HCT116 (cell line): ENCODE data around the gene GATAD1. TPM values are rescaled to one million over a fixed set of nuclear protein-coding genes. Genes with fewer than 3 reads are reported as not detected.

Source experiments
- ATAC-seq: fragments of 200-7000 bp; cut with Tn5 transposase; 2 replicates; pipeline ENCODE4 v1.9.1; 2020; ENCODE audit warnings: mild to moderate bottlenecking, moderate library complexity
- BruUV-seq: library from RNA; stranded (reverse); fragments of 400-500 nt; replicated peaks from 2 replicates; lab custom pipeline; 2021; lab: Mats Ljungman, UMichigan
- CTCF ChIA-PET: fragments of 300-600 bp; sonication (Branson Sonifier 250); formaldehyde crosslinking; loops from one replicate; lab custom pipeline; 2021; ENCODE audit warnings: antibody characterized with exemption; lab: Charles Lee
- POLR2A ChIA-PET: fragments of 300-600, 350-600 bp; sonication (Branson Sonifier 250); formaldehyde crosslinking; loops from one replicate; lab custom pipeline; 2021; ENCODE audit warnings: antibody characterized with exemption; lab: Charles Lee
- RAD21 ChIA-PET, 2 experiments: fragments of 300-600 bp; sonication (Branson Sonifier 250); formaldehyde crosslinking; loops; one replicate each; lab custom pipeline; 2023; ENCODE audit warnings: low total read pairs in 2 of 2; ENCODE audit not compliant: uncharacterized antibody in 2 of 2, unreplicated experiment in 2 of 2, low non-redundant PET in 1 of 2; lab: Charles Lee
- DNase-seq: peaks from one replicate; pipeline ENCODE4 v3.0.0-alpha.2; 2010; ENCODE audit warnings: low read depth, low spot score
- H2AFZ ChIP-seq: fragments of 200-600 bp; shearing (Covaris generic), sonication (generic); 2 replicates; pipeline ENCODE4 v1.6.1; 2017; ENCODE audit warnings: low read depth, mixed run types, mixed read lengths, antibody characterized with exemption, low read length; ENCODE audit not compliant: poor library complexity, severe bottlenecking
- H3K27ac ChIP-seq: 2 replicates; pipeline ENCODE4 v1.5.1; 2012; ENCODE audit warnings: low read depth, low read length
- H3K27me3 ChIP-seq: fragments of 200-600 bp; sonication (generic); 2 replicates; pipeline ENCODE4 v1.6.1; 2016; ENCODE audit warnings: mixed run types, low read length, mixed read lengths; ENCODE audit not compliant: insufficient read depth
- H3K36me3 ChIP-seq, 2 experiments: fragments of 200-500 bp in 1 of 2; fragments of 200-600 bp in 1 of 2; sonication (Bioruptor generic) in 1 of 2; sonication (generic) in 1 of 2; 2 replicates each; pipeline versions ENCODE4 v1.5.1 to v1.6.1; 2014 to 2016; ENCODE audit warnings: low read length in 2 of 2, inconsistent platforms in 1 of 2, mixed read lengths in 1 of 2, mixed run types in 1 of 2; ENCODE audit not compliant: insufficient read depth in 2 of 2, control insufficient read depth in 1 of 2
- H3K4me1 ChIP-seq, 2 experiments: fragments of 200-600 bp in 1 of 2; sonication (generic) in 1 of 2; 2 replicates each; pipeline versions ENCODE4 v1.5.1 to v1.6.1; 2012 to 2017; ENCODE audit warnings: low read length in 2 of 2, inconsistent platforms in 1 of 2, mild to moderate bottlenecking in 1 of 2, mixed read lengths in 1 of 2, mixed run types in 1 of 2, moderate library complexity in 1 of 2; ENCODE audit not compliant: insufficient read depth in 2 of 2, control insufficient read depth in 1 of 2
- H3K4me2 ChIP-seq: fragments of 200-600 bp; sonication (generic); 2 replicates; pipeline ENCODE4 v1.6.1; 2017; ENCODE audit warnings: mixed run types, low read length, mixed read lengths
- H3K4me3 ChIP-seq, 2 experiments: fragments of 200-600 bp in 1 of 2; sonication (generic) in 1 of 2; replicated peaks in 1 of 2; 2 replicates each; pipeline ENCODE4 v1.5.1; 2011 to 2016; ENCODE audit warnings: low read length in 2 of 2, control low read depth in 1 of 2, low read depth in 1 of 2, mild to moderate bottlenecking in 1 of 2, mixed read lengths in 1 of 2, mixed run types in 1 of 2
- H3K79me2 ChIP-seq: fragments of 200-600 bp; sonication (generic); 2 replicates; pipeline ENCODE4 v1.6.1; 2017; ENCODE audit warnings: mild to moderate bottlenecking, mixed run types, low read length, moderate library complexity, mixed read lengths; ENCODE audit not compliant: insufficient read depth
- H3K9ac ChIP-seq: fragments of 200-600 bp; sonication (generic); 2 replicates; pipeline ENCODE4 v1.6.1; 2016; ENCODE audit warnings: low read length, mixed read lengths
- H3K9me2 ChIP-seq: fragments of 200-600 bp; sonication (generic), shearing (Covaris generic); 2 replicates; pipeline ENCODE4 v1.6.1; 2017; ENCODE audit warnings: mixed run types, mild to moderate bottlenecking, moderate library complexity; ENCODE audit not compliant: insufficient read depth
- H3K9me3 ChIP-seq, 2 experiments: fragments of 200-500 bp in 1 of 2; fragments of 200-600 bp in 1 of 2; sonication (Bioruptor generic) in 1 of 2; sonication (generic) in 1 of 2; 2 replicates each; pipeline ENCODE4 v1.6.1; 2014 to 2017; ENCODE audit warnings: low read length in 2 of 2, mixed read lengths in 2 of 2, inconsistent platforms in 1 of 2, low read depth in 1 of 2, mild to moderate bottlenecking in 1 of 2, mixed run types in 1 of 2, moderate library complexity in 1 of 2; ENCODE audit not compliant: control insufficient read depth in 1 of 2, insufficient read depth in 1 of 2
- H4K20me1 ChIP-seq: fragments of 200-600 bp; sonication (generic), shearing (Covaris generic); 2 replicates; pipeline ENCODE4 v1.6.1; 2017; ENCODE audit warnings: mixed run types, mild to moderate bottlenecking, moderate library complexity; ENCODE audit not compliant: insufficient read depth
- CBX3 ChIP-seq: IDR thresholded peaks from 2 replicates; pipeline ENCODE4 v1.6.1; 2012; ENCODE audit warnings: low read depth
- EZH2 ChIP-seq: fragments of 200-600 bp; sonication (generic); IDR thresholded peaks from 2 replicates; pipeline ENCODE4 v1.6.1; 2017; ENCODE audit warnings: antibody characterized with exemption, mixed run types
- JUND ChIP-seq: IDR thresholded peaks from 2 replicates; pipeline ENCODE4 v1.6.1; 2012
- POLR2AphosphoS5 ChIP-seq: IDR thresholded peaks from 2 replicates; pipeline ENCODE4 v1.6.1; 2011; ENCODE audit warnings: mild to moderate bottlenecking, low read depth, low read length, moderate library complexity
- RAD21 ChIP-seq: IDR thresholded peaks from 2 replicates; pipeline ENCODE4 v1.6.1; 2012; ENCODE audit warnings: low read depth, mild to moderate bottlenecking
- ZFX ChIP-seq: fragments of 450-650 bp; IDR thresholded peaks from 2 replicates; pipeline ENCODE4 v1.6.1; 2017
- ZNF274 ChIP-seq: fragments of 200-500 bp; sonication (Bioruptor generic); IDR thresholded peaks from 2 replicates; pipeline ENCODE4 v1.6.1; 2014; ENCODE audit warnings: mild to moderate bottlenecking, low read depth, low read length, inconsistent platforms
- intact Hi-C: fragments of 100-400 bp; cut with micrococcal nuclease; formaldehyde crosslinking; loops from 2 replicates; pipeline ENCODE4 v1.10.0; 2022
- total RNA-seq: library from RNA; stranded (reverse); gene quantifications from one replicate; pipeline ENCODE4 v1.2.1, GENCODE V29; 2021; ENCODE audit not compliant: unreplicated experiment
- TF ChIP-seq, protein P1 (sequence below): IDR thresholded peaks from 2 replicates; pipeline ENCODE4 v1.6.1; 2011; ENCODE audit warnings: mild to moderate bottlenecking, low read length, moderate library complexity; ENCODE audit not compliant: insufficient replicate concordance; ENCODE audit errors: extremely low read depth
- TF ChIP-seq, protein P2 (sequence below): IDR thresholded peaks from 2 replicates; pipeline ENCODE4 v1.6.1; 2012

The GATAD1 gene
- total RNA-seq, 1 experiment from 2014 or later: 23.9 TPM

DNA sequence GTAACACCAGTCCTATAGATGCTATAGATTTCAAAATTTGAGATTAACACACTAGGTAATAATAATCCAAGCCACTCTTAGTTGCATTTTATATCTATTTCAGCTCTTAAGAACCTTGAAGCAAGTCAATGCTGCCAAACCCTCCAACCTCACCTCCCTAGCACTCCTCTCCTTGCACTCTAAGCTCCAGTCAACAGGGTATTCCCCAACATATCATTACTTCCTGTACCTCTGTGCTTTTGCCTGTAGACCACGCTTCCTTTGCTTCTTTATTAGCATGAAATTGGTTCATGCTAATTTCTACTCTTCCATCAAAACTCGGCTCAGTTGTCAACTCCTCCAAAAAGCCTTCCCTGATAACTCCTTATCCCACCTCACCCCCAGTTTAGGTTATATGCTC, 56.5 kb downstream of the GATAD1 start:
- ChIA-PET CTCF (no interaction called here), RAD21 (no interaction called here), POLR2A (no interaction called here)
- Histone ChIP-seq H3K79me2 (no peaks in the 10 kb centered on the region), H3K9me3 (no peaks in the 10 kb centered on the region), H3K9me2 (no peaks in the 10 kb centered on the region), H3K27me3 (no peaks in the 10 kb centered on the region), H3K4me1 (no peaks in the 10 kb centered on the region), H3K27ac (no peak overlapping the region), H3K4me2 (no peak overlapping the region), H3K4me3 (no peak overlapping the region), H4K20me1 (no peaks in the 10 kb centered on the region), H2AFZ (no peak overlapping the region), H3K36me3 (peaks cover 0 to 30% of the 10 kb centered on the region in 2 experiments; a peak in 2 of 4 replicates), H3K9ac (no peak overlapping the region)
- DNase-seq: no peak
- TF ChIP-seq ZNF274 (no peak), CBX3 (no peak), POLR2AphosphoS5 (no peak), RAD21 (no peak), ZFX (no peak), EZH2 (no peak), JUND (no peak)
- TF ChIP-seq, protein P1, sequence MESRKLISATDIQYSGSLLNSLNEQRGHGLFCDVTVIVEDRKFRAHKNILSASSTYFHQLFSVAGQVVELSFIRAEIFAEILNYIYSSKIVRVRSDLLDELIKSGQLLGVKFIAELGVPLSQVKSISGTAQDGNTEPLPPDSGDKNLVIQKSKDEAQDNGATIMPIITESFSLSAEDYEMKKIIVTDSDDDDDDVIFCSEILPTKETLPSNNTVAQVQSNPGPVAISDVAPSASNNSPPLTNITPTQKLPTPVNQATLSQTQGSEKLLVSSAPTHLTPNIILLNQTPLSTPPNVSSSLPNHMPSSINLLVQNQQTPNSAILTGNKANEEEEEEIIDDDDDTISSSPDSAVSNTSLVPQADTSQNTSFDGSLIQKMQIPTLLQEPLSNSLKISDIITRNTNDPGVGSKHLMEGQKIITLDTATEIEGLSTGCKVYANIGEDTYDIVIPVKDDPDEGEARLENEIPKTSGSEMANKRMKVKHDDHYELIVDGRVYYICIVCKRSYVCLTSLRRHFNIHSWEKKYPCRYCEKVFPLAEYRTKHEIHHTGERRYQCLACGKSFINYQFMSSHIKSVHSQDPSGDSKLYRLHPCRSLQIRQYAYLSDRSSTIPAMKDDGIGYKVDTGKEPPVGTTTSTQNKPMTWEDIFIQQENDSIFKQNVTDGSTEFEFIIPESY: no peak
- TF ChIP-seq, protein P2, sequence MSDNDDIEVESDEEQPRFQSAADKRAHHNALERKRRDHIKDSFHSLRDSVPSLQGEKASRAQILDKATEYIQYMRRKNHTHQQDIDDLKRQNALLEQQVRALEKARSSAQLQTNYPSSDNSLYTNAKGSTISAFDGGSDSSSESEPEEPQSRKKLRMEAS: no peak
- intact Hi-C loops: no loop called here
- no TSS peak for BruUV-seq
- no peak for ATAC-seq
